Measurements from ENCODE around the gene DEPP1.

DNA sequence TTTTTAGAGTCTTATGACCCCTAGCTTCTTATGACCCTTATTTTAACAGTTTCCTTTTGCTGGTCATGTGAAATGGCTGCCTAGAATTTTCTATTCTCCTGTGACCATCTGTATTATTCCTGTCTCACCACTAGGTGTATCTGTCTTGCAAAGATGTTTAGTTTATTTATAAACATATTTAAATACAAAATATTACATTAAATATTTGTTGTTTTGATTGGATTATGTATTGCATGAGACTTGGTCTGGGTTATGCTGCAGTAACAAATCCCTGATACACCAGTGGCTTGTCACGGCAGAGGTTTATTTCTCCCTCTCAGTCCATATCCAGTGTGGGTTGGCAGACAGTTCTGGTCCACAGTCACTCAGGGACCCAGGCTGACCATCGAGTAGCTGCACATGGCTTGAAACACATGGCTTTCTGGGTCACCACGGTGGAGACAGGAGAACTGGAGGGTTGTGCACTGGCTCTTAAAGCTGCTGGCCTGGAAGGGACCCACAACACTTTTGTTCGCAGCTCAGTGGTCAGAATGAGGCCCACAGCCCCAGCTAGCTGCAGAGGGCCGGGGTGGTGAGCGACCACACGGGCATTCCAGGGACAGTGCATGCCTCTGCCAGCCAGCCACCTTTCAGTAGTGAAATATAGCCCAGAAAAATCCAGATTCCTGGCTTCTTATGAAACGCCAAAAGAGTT, 11.6 kb downstream of the DEPP1 start:
- TF ChIP-seq, protein P1, sequence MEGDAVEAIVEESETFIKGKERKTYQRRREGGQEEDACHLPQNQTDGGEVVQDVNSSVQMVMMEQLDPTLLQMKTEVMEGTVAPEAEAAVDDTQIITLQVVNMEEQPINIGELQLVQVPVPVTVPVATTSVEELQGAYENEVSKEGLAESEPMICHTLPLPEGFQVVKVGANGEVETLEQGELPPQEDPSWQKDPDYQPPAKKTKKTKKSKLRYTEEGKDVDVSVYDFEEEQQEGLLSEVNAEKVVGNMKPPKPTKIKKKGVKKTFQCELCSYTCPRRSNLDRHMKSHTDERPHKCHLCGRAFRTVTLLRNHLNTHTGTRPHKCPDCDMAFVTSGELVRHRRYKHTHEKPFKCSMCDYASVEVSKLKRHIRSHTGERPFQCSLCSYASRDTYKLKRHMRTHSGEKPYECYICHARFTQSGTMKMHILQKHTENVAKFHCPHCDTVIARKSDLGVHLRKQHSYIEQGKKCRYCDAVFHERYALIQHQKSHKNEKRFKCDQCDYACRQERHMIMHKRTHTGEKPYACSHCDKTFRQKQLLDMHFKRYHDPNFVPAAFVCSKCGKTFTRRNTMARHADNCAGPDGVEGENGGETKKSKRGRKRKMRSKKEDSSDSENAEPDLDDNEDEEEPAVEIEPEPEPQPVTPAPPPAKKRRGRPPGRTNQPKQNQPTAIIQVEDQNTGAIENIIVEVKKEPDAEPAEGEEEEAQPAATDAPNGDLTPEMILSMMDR (IDR thresholded peaks at IDR 0.05; ENCODE audit: insufficient read depth, low read length), result no peak
- TF ChIP-seq POLR2AphosphoS5 (IDR thresholded peaks at IDR 0.05; ENCODE audit: low read depth) (no peak), GABPA (IDR thresholded peaks at IDR 0.05; ENCODE audit: low read depth) (no peak)
- TF ChIP-seq, protein P2, sequence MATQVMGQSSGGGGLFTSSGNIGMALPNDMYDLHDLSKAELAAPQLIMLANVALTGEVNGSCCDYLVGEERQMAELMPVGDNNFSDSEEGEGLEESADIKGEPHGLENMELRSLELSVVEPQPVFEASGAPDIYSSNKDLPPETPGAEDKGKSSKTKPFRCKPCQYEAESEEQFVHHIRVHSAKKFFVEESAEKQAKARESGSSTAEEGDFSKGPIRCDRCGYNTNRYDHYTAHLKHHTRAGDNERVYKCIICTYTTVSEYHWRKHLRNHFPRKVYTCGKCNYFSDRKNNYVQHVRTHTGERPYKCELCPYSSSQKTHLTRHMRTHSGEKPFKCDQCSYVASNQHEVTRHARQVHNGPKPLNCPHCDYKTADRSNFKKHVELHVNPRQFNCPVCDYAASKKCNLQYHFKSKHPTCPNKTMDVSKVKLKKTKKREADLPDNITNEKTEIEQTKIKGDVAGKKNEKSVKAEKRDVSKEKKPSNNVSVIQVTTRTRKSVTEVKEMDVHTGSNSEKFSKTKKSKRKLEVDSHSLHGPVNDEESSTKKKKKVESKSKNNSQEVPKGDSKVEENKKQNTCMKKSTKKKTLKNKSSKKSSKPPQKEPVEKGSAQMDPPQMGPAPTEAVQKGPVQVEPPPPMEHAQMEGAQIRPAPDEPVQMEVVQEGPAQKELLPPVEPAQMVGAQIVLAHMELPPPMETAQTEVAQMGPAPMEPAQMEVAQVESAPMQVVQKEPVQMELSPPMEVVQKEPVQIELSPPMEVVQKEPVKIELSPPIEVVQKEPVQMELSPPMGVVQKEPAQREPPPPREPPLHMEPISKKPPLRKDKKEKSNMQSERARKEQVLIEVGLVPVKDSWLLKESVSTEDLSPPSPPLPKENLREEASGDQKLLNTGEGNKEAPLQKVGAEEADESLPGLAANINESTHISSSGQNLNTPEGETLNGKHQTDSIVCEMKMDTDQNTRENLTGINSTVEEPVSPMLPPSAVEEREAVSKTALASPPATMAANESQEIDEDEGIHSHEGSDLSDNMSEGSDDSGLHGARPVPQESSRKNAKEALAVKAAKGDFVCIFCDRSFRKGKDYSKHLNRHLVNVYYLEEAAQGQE (IDR thresholded peaks at IDR 0.05; ENCODE audit: insufficient replicate concordance, low read depth), result no peak

Measured in HL-60 (cell line).